Measurements from ENCODE around the gene CABP1. TPM values are rescaled to one million over a fixed set of nuclear protein-coding genes. Genes with fewer than 3 reads are reported as not detected.

CABP1 gene
- total and polyA plus RNA-seq, 9 of the 15 experiments (the other 6 are each of a cell fraction or from before 2014, with no cell fraction given), result not detected

GRCh38 chr12:120696626-120697025 lies 56.2 kb downstream of the CABP1 start (continued):
- TF ChIP-seq E2F6 (IDR thresholded peaks at IDR 0.05; ENCODE audit: borderline replicate concordance in 1 of 2, extremely low read depth in 1 of 2, insufficient read depth in 1 of 2, insufficient read length in 1 of 2, low read depth in 1 of 2, low read length in 1 of 2, poor library complexity in 1 of 2, severe bottlenecking in 1 of 2), result no peak

- BruUV-seq (replicated peaks), result no TSS peak
- H3K27ac ChIP-seq (ENCODE audit: extremely low read depth, low read depth, low read length), result no peak overlapping the region
- POLR2A ChIA-PET, result interaction anchor here (1.2 to 3.5 kb wide), 3 partner anchors 9 to 11 kb away, joined by 4 to 24 read pairs (median 5); partner anchors contain the start of genes MLEC and UNC119B
Observed at GRCh38 chr12:120697344-120697743, 56.9 kb downstream of the CABP1 start.

More at GRCh38 chr12:120697344-120697743, 56.9 kb downstream of the CABP1 start:
- Histone ChIP-seq H3K4me1 (replicated peaks in 1 of 2; ENCODE audit: control insufficient read depth in 2 of 2, insufficient read depth in 2 of 2, low read length in 2 of 2) (0 out of 5 replicates have a peak, but pooled peaks cover 0 to 2% of the 10 kb centered on the region in 2 experiments), H3K9me3 (replicated peaks; ENCODE audit: control insufficient read depth, insufficient read depth, low read depth, low read length) (no peaks in the 10 kb centered on the region), H3K27me3 (ENCODE audit: control insufficient read depth in 2 of 2, insufficient read depth in 2 of 2, low read length in 2 of 2) (no peaks in the 10 kb centered on the region), H4K20me1 (replicated peaks; ENCODE audit: control insufficient read depth, insufficient read depth, low read length) (no peaks in the 10 kb centered on the region), H3K9me1 (ENCODE audit: control insufficient read depth, insufficient read depth, low read length) (no peaks in the 10 kb centered on the region), H2AFZ (ENCODE audit: low read depth, low read length) (no peak overlapping the region), H3K4me2 (ENCODE audit: insufficient read depth, low read length) (no peak overlapping the region), H3K9ac (ENCODE audit: insufficient read depth in 1 of 2, low read depth in 2 of 2, low read length in 2 of 2) (no peak overlapping the region), H3K4me3 (no peak overlapping the region), H3K36me3 (ENCODE audit: control insufficient read depth, insufficient read depth, low read length) (peaks cover 99% of the 10 kb centered on the region), H3K79me2 (ENCODE audit: control insufficient read depth, insufficient read depth, low read length) (peaks cover 12% of the 10 kb centered on the region; the same call in 2 of the 3 replicates)
- intact Hi-C loops (cut with micrococcal nuclease) (no loop called here), in situ Hi-C loops (cut with MboI) (no loop called here)
- CTCF ChIA-PET (ENCODE audit: low intra/inter-chr PET ratio), result no interaction called here
- no peak for FAIRE-seq
- WGBS (ENCODE audit: insufficient coverage, low coverage, missing lambda C conversion rate), result 67% methylated on average over 1 of the region's 1 CpG
- DNase-seq (ENCODE audit: extremely low read depth in 1 of 4, low spot score in 3 of 4), result no peak
- no peak for TF ChIP-seq ZNF311 (CRISPR knock-in tag; IDR thresholded peaks at IDR 0.05)
- TF ChIP-seq CHCHD3 (CRISPR knock-in tag; IDR thresholded peaks at IDR 0.05), result no peak
- TF ChIP-seq BMI1 (IDR thresholded peaks at IDR 0.05; ENCODE audit: low read length), result no peak
- no peak for TF ChIP-seq ELK3 (CRISPR knock-in tag; IDR thresholded peaks at IDR 0.05)
- ATAC-seq, result no peak
